BJ (cell line): Measurements from ENCODE around the gene ATXN1. TPM values are rescaled to one million over a fixed set of nuclear protein-coding genes. Genes with fewer than 3 reads are reported as not detected.

Experiments used
- CTCF ChIA-PET: fragments of 350-600 bp; formaldehyde crosslinking; extraction: SDS; loops from one replicate; lab custom pipeline; 2021; ENCODE audit warnings: antibody characterized with exemption, inconsistent platforms; lab: Yijun Ruan, JAX
- POLR2A ChIA-PET: fragments of 300-600 bp; sonication (Branson Sonifier 250); formaldehyde crosslinking; extraction: SDS; loops from one replicate; lab custom pipeline; 2021; ENCODE audit warnings: antibody characterized with exemption; lab: Charles Lee
- DNase-seq: peaks from one replicate; pipeline ENCODE4 v3.0.0-alpha.2; 2011; ENCODE audit warnings: low read depth
- H3K27me3 ChIP-seq: 2 replicates; pipeline ENCODE4 v1.6.0; 2011; ENCODE audit warnings: low read length; ENCODE audit not compliant: control insufficient read depth, insufficient read depth
- H3K36me3 ChIP-seq: 2 replicates; pipeline ENCODE4 v1.5.1; 2011; ENCODE audit warnings: low read length; ENCODE audit not compliant: control insufficient read depth, insufficient read depth
- H3K4me3 ChIP-seq: 2 replicates; pipeline ENCODE4 v1.5.1; 2011; ENCODE audit warnings: low read depth, mild to moderate bottlenecking, control low read depth, low read length
- polyA plus RNA-seq: library from polyadenylated mRNA; depleted of rRNA; stranded (reverse); fragments of >200 nt; gene quantifications from 2 replicates; pipeline ENCODE4 v1.2.3, GENCODE V29; 2011
- TF ChIP-seq, protein P1 (sequence below): IDR thresholded peaks from 2 replicates; pipeline ENCODE4 v1.5.1; 2011; ENCODE audit warnings: low read depth, mild to moderate bottlenecking, control low read depth, inconsistent platforms, low read length, moderate library complexity; ENCODE audit not compliant: insufficient read depth

Gene ATXN1
- polyA plus RNA-seq, 1 experiment, result 60.2 TPM

DNA sequence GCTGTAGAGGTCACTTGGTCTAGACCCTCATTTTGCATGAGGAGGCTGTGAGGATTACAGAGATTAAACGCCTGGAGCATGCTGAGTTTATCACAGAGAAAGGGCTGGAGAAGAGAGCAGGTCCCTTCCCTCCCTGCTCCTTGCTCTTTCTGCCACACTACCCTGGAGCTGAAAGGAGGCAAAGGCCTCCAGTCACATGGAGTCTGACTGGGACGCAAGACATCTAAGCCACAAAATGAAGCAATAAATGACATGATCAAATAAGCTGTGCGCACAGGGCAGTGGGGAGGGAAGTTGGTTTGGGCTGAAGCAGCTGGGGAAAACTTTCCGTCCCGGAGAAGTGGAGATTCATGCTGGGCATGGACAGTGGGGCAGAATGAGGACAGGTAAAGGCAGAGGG, 33.3 kb downstream of the ATXN1 start:
- H3K36me3 ChIP-seq, result peaks cover 2% of the 10 kb centered on the region; the same call in 1 of the 2 replicates
- POLR2A ChIA-PET, result no interaction called here
- CTCF ChIA-PET, result interaction anchor here (0.7 kb wide), 1 partner anchor 391 kb away, joined by 3 read pairs; no protein-coding TSS in a partner anchor
- no peaks in the 10 kb centered on the region for H3K27me3 ChIP-seq
- no peak for DNase-seq
- H3K4me3 ChIP-seq, result no peak overlapping the region
- TF ChIP-seq, protein P1, sequence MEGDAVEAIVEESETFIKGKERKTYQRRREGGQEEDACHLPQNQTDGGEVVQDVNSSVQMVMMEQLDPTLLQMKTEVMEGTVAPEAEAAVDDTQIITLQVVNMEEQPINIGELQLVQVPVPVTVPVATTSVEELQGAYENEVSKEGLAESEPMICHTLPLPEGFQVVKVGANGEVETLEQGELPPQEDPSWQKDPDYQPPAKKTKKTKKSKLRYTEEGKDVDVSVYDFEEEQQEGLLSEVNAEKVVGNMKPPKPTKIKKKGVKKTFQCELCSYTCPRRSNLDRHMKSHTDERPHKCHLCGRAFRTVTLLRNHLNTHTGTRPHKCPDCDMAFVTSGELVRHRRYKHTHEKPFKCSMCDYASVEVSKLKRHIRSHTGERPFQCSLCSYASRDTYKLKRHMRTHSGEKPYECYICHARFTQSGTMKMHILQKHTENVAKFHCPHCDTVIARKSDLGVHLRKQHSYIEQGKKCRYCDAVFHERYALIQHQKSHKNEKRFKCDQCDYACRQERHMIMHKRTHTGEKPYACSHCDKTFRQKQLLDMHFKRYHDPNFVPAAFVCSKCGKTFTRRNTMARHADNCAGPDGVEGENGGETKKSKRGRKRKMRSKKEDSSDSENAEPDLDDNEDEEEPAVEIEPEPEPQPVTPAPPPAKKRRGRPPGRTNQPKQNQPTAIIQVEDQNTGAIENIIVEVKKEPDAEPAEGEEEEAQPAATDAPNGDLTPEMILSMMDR, result no peak

GRCh38 chr6:16725145-16725864, 36.0 kb downstream of the ATXN1 start:
- Histone ChIP-seq H3K27me3 (no peaks in the 10 kb centered on the region), H3K36me3 (peaks cover 2% of the 10 kb centered on the region; the same call in 1 of the 2 replicates), H3K4me3 (peak overlapping the region; percentile 12; the same call in 1 of the 2 replicates)
- TF ChIP-seq, protein P1, result no peak
- CTCF ChIA-PET, result interaction anchor here (1.1 to 2.5 kb wide), 4 partner anchors 12 to 392 kb away, joined by 3 to 8 read pairs (median 6); partner anchors contain the start of gene ATXN1
- POLR2A ChIA-PET, result no interaction called here
- peak; percentile 73 for DNase-seq

DNA sequence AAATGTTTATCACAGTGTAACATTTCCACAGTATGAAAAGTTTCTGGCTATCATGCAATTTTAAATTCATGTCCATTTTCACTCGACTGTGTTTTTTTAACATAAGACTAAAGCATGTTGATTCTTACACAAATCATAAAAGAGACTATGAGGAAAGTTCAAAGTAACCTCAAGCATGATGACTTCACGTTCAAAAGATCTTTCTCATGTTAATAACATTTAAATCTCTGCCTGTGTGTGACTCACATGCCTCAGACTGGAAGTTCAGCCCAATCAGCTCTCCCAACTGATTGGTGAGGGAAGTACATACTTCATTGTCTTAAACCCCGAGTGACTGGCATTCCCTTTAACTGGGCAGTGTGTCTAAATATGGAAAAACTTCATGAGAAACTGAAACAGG, 37.4 kb downstream of the ATXN1 start:
- Histone ChIP-seq H3K27me3 (no peaks in the 10 kb centered on the region), H3K36me3 (peaks cover 1% of the 10 kb centered on the region; the same call in 1 of the 2 replicates), H3K4me3 (no peak overlapping the region)
- peak; percentile 86 for DNase-seq
- POLR2A ChIA-PET, result interaction anchor here (0.5 kb wide), 1 partner anchor 8 kb away, joined by 3 read pairs; no protein-coding TSS in a partner anchor
- TF ChIP-seq, protein P1, result no peak
- CTCF ChIA-PET, result interaction anchor here (0.7 to 1.5 kb wide), 4 partner anchors 11 to 365 kb away, joined by 3 to 5 read pairs (median 3); partner anchors contain the start of gene ATXN1

DNA sequence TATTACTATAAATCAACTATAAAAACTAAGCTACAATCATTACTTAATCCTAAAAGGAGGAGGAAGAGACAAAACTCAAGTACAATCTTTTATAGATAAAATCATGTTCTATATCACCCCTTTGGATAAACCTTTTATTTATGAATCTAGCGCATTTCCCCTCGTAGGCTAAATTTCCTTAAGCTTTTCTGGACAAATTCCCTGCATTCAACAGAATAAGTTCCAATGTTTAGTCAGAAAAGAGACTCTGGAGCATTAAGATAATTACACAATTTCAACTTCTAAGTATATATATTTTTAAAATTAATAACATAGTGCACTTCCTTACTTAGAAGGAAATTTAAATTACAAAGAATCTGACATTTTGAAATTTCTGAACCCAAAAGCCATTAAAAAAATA, 37.9 kb downstream of the ATXN1 start:
- no peak overlapping the region for H3K4me3 ChIP-seq
- TF ChIP-seq, protein P1, result no peak
- ChIA-PET CTCF (interaction anchor here (0.6 to 1.5 kb wide), 5 partner anchors 11 to 365 kb away, joined by 3 to 5 read pairs (median 3); partner anchors contain the start of gene ATXN1), POLR2A (no interaction called here)
- peaks cover 1% of the 10 kb centered on the region; the same call in 1 of the 2 replicates for H3K36me3 ChIP-seq
- H3K27me3 ChIP-seq, result no peaks in the 10 kb centered on the region
- DNase-seq, result no peak

GRCh38 chr6:16722630-16723029, 38.6 kb downstream of the ATXN1 start:
- TF ChIP-seq, protein P1, result no peak

More at GRCh38 chr6:16722630-16723029, 38.6 kb downstream of the ATXN1 start:
- ChIA-PET POLR2A (no interaction called here), CTCF (interaction anchor here (0.6 to 1.2 kb wide), 2 partner anchors 10 to 212 kb away, joined by 3 read pairs; no protein-coding TSS in a partner anchor)
- Histone ChIP-seq H3K36me3 (no peaks in the 10 kb centered on the region; the same call in none of the 2 replicates), H3K27me3 (no peaks in the 10 kb centered on the region), H3K4me3 (no peak overlapping the region)
- DNase-seq, result no peak
